Tibial nerve (tissue), 3 donors: ENCODE measurements around the gene ANKRD49.

Source experiments
- CTCF ChIP-seq, 5 experiments: fragments of 200-600 bp in 3 of 5; fragments of 450-650 bp in 2 of 5; sonication (generic) in 3 of 5; IDR thresholded peaks; one replicate each; pipeline ENCODE4 v1.5.1; 2016 to 2019; ENCODE audit warnings: antibody characterized with exemption in 5 of 5, mild to moderate bottlenecking in 3 of 5, moderate library complexity in 2 of 5
- POLR2A ChIP-seq, 2 donors: fragments of 450-650 bp; IDR thresholded peaks; one replicate each; pipeline ENCODE4 v1.6.1; 2017; ENCODE audit warnings: antibody characterized with exemption in 2 of 2, mild to moderate bottlenecking in 2 of 2, moderate library complexity in 2 of 2

- TF ChIP-seq POLR2A (IDR thresholded peaks at IDR 0.05), result no peak
- no peak for TF ChIP-seq CTCF (IDR thresholded peaks at IDR 0.05)
Observed at GRCh38 chr11:94494126-94494680, 419 bp downstream of the ANKRD49 start.
